ENCODE measurements around the gene GRIK4. TPM values are rescaled to one million over a fixed set of nuclear protein-coding genes. Genes with fewer than 3 reads are reported as not detected.
A peak's percentile ranks its signal among the peaks of the same experiment; 100 is the strongest.
"Not testable (repeated sequence)": the region's sequence is repeated elsewhere in the genome, so short reads cannot be mapped to it uniquely, and the experiment has no call there.

Gene GRIK4
- polyA plus RNA-seq, 1 donor from 2014 or later: not detected

- H3K9me3 Mint-ChIP-seq: no peaks in the 10 kb centered on the region
- H3K4me3 Mint-ChIP-seq: no peak overlapping the region
- H3K36me3 Mint-ChIP-seq: no peaks in the 10 kb centered on the region
- H3K27me3 Mint-ChIP-seq: peaks cover 6% of the 10 kb centered on the region
- peaks cover 0 to 3% (median 1%) of the 10 kb centered on the region in 3 donors for H3K4me1 Mint-ChIP-seq
- no peak overlapping the region for H3K27ac Mint-ChIP-seq
Measured at GRCh38 chr11:120601536-120601935, 90.0 kb downstream of the GRIK4 start.

- peaks cover 0 to 2% (median under 1%) of the 10 kb centered on the region in 3 donors for H3K4me1 Mint-ChIP-seq
Measured at GRCh38 chr11:120603071-120603470, 91.5 kb downstream of the GRIK4 start.

GRCh38 chr11:120605469-120605868 lies 93.9 kb downstream of the GRIK4 start:
- Mint-ChIP-seq H3K9me3 (no peaks in the 10 kb centered on the region), H3K4me1 (no peaks in the 10 kb centered on the region), H3K4me3 (no peak overlapping the region), H3K27me3 (peaks cover 10% of the 10 kb centered on the region), H3K27ac (peak overlapping the region in 1 of 3 donors; percentile 47), H3K36me3 (no peaks in the 10 kb centered on the region)

More at GRCh38 chr11:120603071-120603470, 91.5 kb downstream of the GRIK4 start:
- peaks cover 9% of the 10 kb centered on the region for H3K27me3 Mint-ChIP-seq
- no peaks in the 10 kb centered on the region for H3K9me3 Mint-ChIP-seq
- no peak overlapping the region for H3K4me3 Mint-ChIP-seq
- no peak overlapping the region for H3K27ac Mint-ChIP-seq
- no peaks in the 10 kb centered on the region for H3K36me3 Mint-ChIP-seq

GRCh38 chr11:120606211-120607010 lies 94.9 kb downstream of the GRIK4 start:
- Mint-ChIP-seq H3K4me1 (no peaks in the 10 kb centered on the region), H3K36me3 (no peaks in the 10 kb centered on the region), H3K4me3 (no peak overlapping the region), H3K9me3 (no peaks in the 10 kb centered on the region), H3K27ac (no peak overlapping the region), H3K27me3 (peaks cover 10% of the 10 kb centered on the region)

- no peak overlapping the region for H3K4me3 Mint-ChIP-seq
- peaks cover 5 to 7% (median 7%) of the 10 kb centered on the region in 3 donors for H3K4me1 Mint-ChIP-seq
- H3K36me3 Mint-ChIP-seq: no peaks in the 10 kb centered on the region
- no peak overlapping the region for H3K27ac Mint-ChIP-seq
- no peaks in the 10 kb centered on the region for H3K9me3 Mint-ChIP-seq
- peaks cover 13% of the 10 kb centered on the region for H3K27me3 Mint-ChIP-seq
Measured at GRCh38 chr11:120608061-120608460, 96.5 kb downstream of the GRIK4 start.

GRCh38 chr11:120608760-120609211 lies 97.2 kb downstream of the GRIK4 start:
- no peak overlapping the region for H3K4me3 Mint-ChIP-seq
- H3K4me1 Mint-ChIP-seq: peaks cover 8 to 14% (median 10%) of the 10 kb centered on the region in 3 donors
- no peak overlapping the region for H3K27ac Mint-ChIP-seq
- H3K9me3 Mint-ChIP-seq: no peaks in the 10 kb centered on the region
- no peaks in the 10 kb centered on the region for H3K36me3 Mint-ChIP-seq
- peaks cover 13% of the 10 kb centered on the region for H3K27me3 Mint-ChIP-seq

- peaks cover 8 to 17% (median 10%) of the 10 kb centered on the region in 3 donors for H3K4me1 Mint-ChIP-seq
- no peaks in the 10 kb centered on the region for H3K9me3 Mint-ChIP-seq
- H3K27me3 Mint-ChIP-seq: peaks cover 13% of the 10 kb centered on the region
- no peak overlapping the region for H3K4me3 Mint-ChIP-seq
- H3K36me3 Mint-ChIP-seq: no peaks in the 10 kb centered on the region
- no peak overlapping the region for H3K27ac Mint-ChIP-seq
Measured at GRCh38 chr11:120610111-120610510, 98.6 kb downstream of the GRIK4 start.

GRCh38 chr11:120611581-120611980 lies 100.0 kb downstream of the GRIK4 start:
- H3K4me1 Mint-ChIP-seq: peaks cover 8 to 17% (median 10%) of the 10 kb centered on the region in 3 donors
- H3K36me3 Mint-ChIP-seq: no peaks in the 10 kb centered on the region
- H3K4me3 Mint-ChIP-seq: no peak overlapping the region
- H3K27ac Mint-ChIP-seq: no peak overlapping the region
- H3K9me3 Mint-ChIP-seq: peaks cover 0 to 3% (median 0%) of the 10 kb centered on the region in 3 donors
- peaks cover 9% of the 10 kb centered on the region for H3K27me3 Mint-ChIP-seq

- peak overlapping the region in 3 of 4 donors; percentile 63 to 82 (median 74) for H3K4me3 Mint-ChIP-seq
Measured at GRCh38 chr11:120612513-120613263, 101.1 kb downstream of the GRIK4 start.

GRCh38 chr11:120613264-120614226 lies 102.0 kb downstream of the GRIK4 start:
- Mint-ChIP-seq H3K36me3 (peaks cover 1% of the 10 kb centered on the region), H3K27ac (peak overlapping the region in 2 of 3 donors; percentile 50 to 76), H3K4me3 (peak overlapping the region in 2 of 4 donors; percentile 74 to 82), H3K27me3 (peaks cover 6% of the 10 kb centered on the region), H3K4me1 (peaks cover 8 to 17% (median 10%) of the 10 kb centered on the region in 3 donors), H3K9me3 (peaks cover 7 to 11% (median 9%) of the 10 kb centered on the region in 3 donors)

More at GRCh38 chr11:120612513-120613263, 101.1 kb downstream of the GRIK4 start:
- H3K9me3 Mint-ChIP-seq: peaks cover 3 to 6% (median 3%) of the 10 kb centered on the region in 3 donors
- peak overlapping the region in 2 of 3 donors; percentile 50 to 76 for H3K27ac Mint-ChIP-seq
- H3K36me3 Mint-ChIP-seq: peaks cover 1% of the 10 kb centered on the region
- H3K4me1 Mint-ChIP-seq: peaks cover 8 to 17% (median 10%) of the 10 kb centered on the region in 3 donors
- H3K27me3 Mint-ChIP-seq: peaks cover 6% of the 10 kb centered on the region

GRCh38 chr11:120615391-120615790 lies 103.8 kb downstream of the GRIK4 start:
- peaks cover 8 to 17% (median 10%) of the 10 kb centered on the region in 3 donors for H3K4me1 Mint-ChIP-seq
- no peak overlapping the region for H3K27ac Mint-ChIP-seq
- H3K4me3 Mint-ChIP-seq: no peak overlapping the region
- H3K36me3 Mint-ChIP-seq: peaks cover 1% of the 10 kb centered on the region
- peaks cover 7 to 17% (median 15%) of the 10 kb centered on the region in 3 donors for H3K9me3 Mint-ChIP-seq
- H3K27me3 Mint-ChIP-seq: peaks cover 6% of the 10 kb centered on the region

GRCh38 chr11:120618399-120618798 lies 106.9 kb downstream of the GRIK4 start:
- peaks cover 0 to 7% (median 1%) of the 10 kb centered on the region in 3 donors for H3K4me1 Mint-ChIP-seq
- no peaks in the 10 kb centered on the region for H3K27me3 Mint-ChIP-seq
- H3K4me3 Mint-ChIP-seq: peak overlapping the region in 1 of 4 donors; percentile 40
- H3K27ac Mint-ChIP-seq: no peak overlapping the region
- peaks cover 1% of the 10 kb centered on the region for H3K36me3 Mint-ChIP-seq
- H3K9me3 Mint-ChIP-seq: peaks cover 7 to 17% (median 15%) of the 10 kb centered on the region in 3 donors

GRCh38 chr11:120622189-120622875 lies 110.8 kb downstream of the GRIK4 start:
- Mint-ChIP-seq H3K4me1 (no peaks in the 10 kb centered on the region), H3K27me3 (peaks cover 3% of the 10 kb centered on the region), H3K9me3 (peaks cover 7 to 17% (median 8%) of the 10 kb centered on the region in 3 donors), H3K27ac (no peak overlapping the region), H3K36me3 (peaks cover 1% of the 10 kb centered on the region), H3K4me3 (peak overlapping the region in 1 of 4 donors; percentile 32)

- H3K27me3 Mint-ChIP-seq, H3K9me3 Mint-ChIP-seq, H3K4me3 Mint-ChIP-seq, H3K4me1 Mint-ChIP-seq, H3K27ac Mint-ChIP-seq, H3K36me3 Mint-ChIP-seq: not testable (repeated sequence)
Measured at GRCh38 chr11:120624992-120625391, 113.4 kb downstream of the GRIK4 start.

Data from IgD-negative memory B cell (primary cell).